ENCODE measurements around the gene LDB1. TPM values are rescaled to one million over a fixed set of nuclear protein-coding genes. Genes with fewer than 3 reads are reported as not detected.

LDB1 gene
- total RNA-seq, 2 donors from 2014 or later, result 30.8 to 31.4 TPM

DNA sequence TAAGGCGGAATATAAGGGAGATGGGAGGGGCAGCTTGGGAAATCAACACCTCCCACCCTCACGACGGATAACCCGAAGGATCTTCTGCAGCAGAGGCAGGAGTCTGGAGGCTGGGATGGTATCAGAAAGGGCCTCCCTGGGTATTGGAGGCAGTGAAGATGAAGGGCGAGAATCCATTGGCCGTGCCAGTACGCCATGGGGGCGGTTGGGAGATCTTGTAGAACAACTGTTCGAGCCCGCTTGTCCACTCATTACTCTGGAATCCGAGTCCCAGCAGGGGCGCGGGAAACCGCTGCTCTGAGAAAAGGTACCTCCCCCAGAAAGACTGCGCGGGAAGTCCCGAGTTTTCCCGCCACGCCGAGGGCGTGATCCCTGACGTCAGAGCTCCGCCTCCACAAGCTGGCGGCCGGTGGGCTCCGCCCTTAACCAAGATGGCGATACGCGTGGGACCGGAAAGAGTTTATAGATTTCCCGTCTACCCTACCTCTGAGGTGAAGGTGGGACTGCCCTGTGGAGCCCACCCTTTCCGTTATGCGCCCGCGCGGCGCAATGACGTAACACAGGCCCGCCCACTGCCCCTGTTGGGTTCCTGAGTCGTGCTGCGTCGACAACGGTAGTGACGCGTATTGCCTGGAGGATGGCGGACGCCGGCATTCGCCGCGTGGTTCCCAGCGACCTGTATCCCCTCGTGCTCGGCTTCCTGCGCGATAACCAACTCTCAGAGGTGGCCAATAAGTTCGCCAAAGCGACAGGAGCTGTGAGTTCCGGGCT is 31.8 kb upstream of the LDB1 start, which contains the start of gene NOLC1:
NOLC1 (plus strand) TSS at position 616 of the 771 bp plus-strand sequence; CDS start at position 638, 22 bp downstream.
- Histone ChIP-seq H3K9me3 (no peaks in the 10 kb centered on the region), H3K4me1 (peaks cover 10% of the 10 kb centered on the region), H3K27me3 (no peaks in the 10 kb centered on the region), H3K9ac (ENCODE audit: low read depth in 2 of 2, low read length in 2 of 2) (peak within 1 kb of the TSS; percentile 95 to 96), H3K27ac (peak within 1 kb of the TSS; percentile 87), H3K4me3 (peak within 1 kb of the TSS; percentile 85), H3K36me3 (no peaks in the 10 kb centered on the region)
- TF ChIP-seq, protein P1, sequence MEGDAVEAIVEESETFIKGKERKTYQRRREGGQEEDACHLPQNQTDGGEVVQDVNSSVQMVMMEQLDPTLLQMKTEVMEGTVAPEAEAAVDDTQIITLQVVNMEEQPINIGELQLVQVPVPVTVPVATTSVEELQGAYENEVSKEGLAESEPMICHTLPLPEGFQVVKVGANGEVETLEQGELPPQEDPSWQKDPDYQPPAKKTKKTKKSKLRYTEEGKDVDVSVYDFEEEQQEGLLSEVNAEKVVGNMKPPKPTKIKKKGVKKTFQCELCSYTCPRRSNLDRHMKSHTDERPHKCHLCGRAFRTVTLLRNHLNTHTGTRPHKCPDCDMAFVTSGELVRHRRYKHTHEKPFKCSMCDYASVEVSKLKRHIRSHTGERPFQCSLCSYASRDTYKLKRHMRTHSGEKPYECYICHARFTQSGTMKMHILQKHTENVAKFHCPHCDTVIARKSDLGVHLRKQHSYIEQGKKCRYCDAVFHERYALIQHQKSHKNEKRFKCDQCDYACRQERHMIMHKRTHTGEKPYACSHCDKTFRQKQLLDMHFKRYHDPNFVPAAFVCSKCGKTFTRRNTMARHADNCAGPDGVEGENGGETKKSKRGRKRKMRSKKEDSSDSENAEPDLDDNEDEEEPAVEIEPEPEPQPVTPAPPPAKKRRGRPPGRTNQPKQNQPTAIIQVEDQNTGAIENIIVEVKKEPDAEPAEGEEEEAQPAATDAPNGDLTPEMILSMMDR (IDR thresholded peaks at IDR 0.05), result no peak
- intact Hi-C loops (cut with DNase I), result no loop called here
- DNase-seq, result peak; percentile 100

DNA sequence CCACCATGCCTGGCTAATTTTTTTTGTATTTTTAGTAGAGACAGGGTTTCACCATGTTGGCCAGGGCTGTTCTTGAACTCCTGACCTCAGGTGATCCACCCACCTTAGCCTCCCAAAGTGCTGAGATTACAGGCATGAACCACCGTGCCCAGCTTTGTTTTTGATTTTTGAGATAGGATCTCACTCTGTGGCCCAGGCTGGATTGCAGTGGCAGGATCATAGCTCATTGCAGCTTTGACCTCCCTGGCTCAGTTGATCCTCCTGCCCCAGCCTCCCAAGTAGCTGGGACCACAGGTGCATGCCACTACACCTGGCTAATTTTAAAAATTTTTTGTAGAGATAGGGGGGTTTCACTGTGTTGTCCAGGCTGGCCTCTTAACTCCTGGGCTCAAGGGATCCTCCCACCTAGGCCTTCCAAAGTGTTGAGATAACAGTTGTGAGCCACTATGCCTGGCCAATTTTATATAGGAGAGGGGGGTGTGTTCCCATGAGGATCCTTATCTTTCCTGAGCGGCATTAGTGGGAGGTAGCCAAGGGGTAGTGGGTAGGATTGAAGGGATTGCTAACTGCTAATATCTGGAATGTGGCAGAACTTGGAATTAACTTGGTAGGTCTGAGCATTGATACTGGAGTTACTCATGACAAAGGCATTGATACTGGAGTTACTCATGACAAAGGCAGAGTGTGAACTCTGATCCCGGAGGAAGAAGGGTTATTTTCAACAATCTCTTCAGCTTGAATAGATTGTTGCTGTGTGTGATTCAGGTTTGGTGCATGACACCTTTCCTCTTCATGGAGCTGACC is 31.0 kb upstream of the LDB1 start:
- Histone ChIP-seq H3K9me3 (no peaks in the 10 kb centered on the region), H3K27me3 (no peaks in the 10 kb centered on the region), H3K4me1 (peaks cover 10% of the 10 kb centered on the region), H3K9ac (ENCODE audit: low read depth in 2 of 2, low read length in 2 of 2) (peak overlapping the region; percentile 22 to 37), H3K36me3 (no peaks in the 10 kb centered on the region), H3K4me3 (peak overlapping the region; percentile 85), H3K27ac (peak overlapping the region; percentile 87)
- no peak for DNase-seq
- TF ChIP-seq, protein P1 (IDR thresholded peaks at IDR 0.05), result no peak
- intact Hi-C loops (cut with DNase I), result no loop called here

DNA sequence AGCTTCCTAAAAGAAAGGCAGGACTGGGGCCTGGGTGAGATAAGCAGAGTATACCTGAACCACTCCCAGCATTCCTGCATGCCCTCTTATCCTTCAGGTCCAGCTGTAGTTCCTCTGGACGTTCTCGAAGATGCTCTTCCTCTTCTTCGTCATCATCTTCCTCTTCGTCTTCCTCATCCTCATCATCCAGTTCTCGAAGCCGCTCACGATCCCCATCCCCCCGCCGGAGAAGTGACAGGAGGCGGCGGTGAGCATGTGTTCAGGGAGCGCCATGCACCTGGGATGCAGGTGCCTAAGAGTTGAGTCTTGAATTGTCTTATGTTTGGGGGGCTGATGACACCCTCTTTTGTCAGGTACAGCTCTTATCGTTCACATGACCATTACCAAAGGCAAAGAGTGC is 28.1 kb upstream of the LDB1 start:
- DNase-seq, result no peak
- TF ChIP-seq, protein P1 (IDR thresholded peaks at IDR 0.05), result no peak
- Histone ChIP-seq H3K9me3 (no peaks in the 10 kb centered on the region), H3K36me3 (no peaks in the 10 kb centered on the region), H3K27me3 (no peaks in the 10 kb centered on the region), H3K4me1 (peaks cover 6% of the 10 kb centered on the region), H3K4me3 (no peak overlapping the region), H3K9ac (ENCODE audit: low read depth in 2 of 2, low read length in 2 of 2) (no peak overlapping the region), H3K27ac (no peak overlapping the region)
- intact Hi-C loops (cut with DNase I), result no loop called here

DNA sequence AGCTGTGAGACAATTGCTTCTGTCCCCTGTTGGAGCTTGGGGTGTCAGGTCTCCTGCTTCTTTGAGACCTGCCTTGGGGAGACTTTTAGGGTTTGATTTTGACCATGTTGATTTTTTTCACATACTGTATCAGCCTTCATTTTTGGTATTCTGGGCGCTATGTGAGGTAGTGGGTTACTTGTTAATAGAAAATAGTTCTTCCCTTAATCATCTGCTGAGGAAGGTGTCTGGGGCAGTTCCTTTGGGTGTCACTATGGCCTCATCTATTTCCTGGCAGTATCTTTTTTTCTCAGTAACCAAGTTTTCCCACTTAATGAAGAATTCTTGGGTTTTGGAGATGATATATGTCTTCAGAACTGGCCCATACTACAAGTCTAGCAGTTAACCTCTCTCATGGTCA is 27.4 kb upstream of the LDB1 start:
- Histone ChIP-seq H3K36me3 (no peaks in the 10 kb centered on the region), H3K27me3 (no peaks in the 10 kb centered on the region), H3K9me3 (no peaks in the 10 kb centered on the region), H3K27ac (no peak overlapping the region), H3K9ac (ENCODE audit: low read depth in 2 of 2, low read length in 2 of 2) (no peak overlapping the region), H3K4me3 (no peak overlapping the region), H3K4me1 (no peaks in the 10 kb centered on the region)
- DNase-seq, result no peak
- TF ChIP-seq, protein P1 (IDR thresholded peaks at IDR 0.05), result no peak
- intact Hi-C loops (cut with DNase I), result no loop called here

DNA sequence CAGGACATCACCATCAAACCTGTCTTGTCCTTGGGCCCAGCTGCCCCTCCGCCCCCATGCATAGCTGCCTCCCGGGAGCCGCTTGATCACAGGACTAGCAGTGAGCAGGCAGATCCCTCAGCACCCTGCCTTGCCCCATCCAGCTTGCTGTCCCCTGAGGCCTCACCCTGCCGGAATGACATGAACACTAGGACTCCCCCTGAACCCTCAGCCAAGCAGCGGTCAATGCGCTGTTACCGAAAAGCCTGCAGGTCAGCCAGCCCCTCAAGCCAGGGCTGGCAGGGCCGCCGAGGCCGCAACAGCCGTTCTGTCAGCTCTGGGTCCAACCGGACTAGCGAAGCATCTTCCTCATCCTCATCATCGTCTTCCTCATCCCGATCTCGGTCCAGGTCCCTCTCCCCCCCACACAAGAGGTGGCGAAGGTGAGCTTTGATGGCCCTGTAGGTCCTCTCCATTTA is 26.8 kb upstream of the LDB1 start:
- Histone ChIP-seq H3K9ac (ENCODE audit: low read depth in 2 of 2, low read length in 2 of 2) (no peak overlapping the region), H3K36me3 (no peaks in the 10 kb centered on the region)
- TF ChIP-seq, protein P1 (IDR thresholded peaks at IDR 0.05), result no peak

More for the DNA sequence above, 26.8 kb upstream of the LDB1 start:
- Histone ChIP-seq H3K27me3 (no peaks in the 10 kb centered on the region), H3K4me3 (no peak overlapping the region), H3K9me3 (no peaks in the 10 kb centered on the region), H3K4me1 (no peaks in the 10 kb centered on the region), H3K27ac (no peak overlapping the region)
- DNase-seq, result no peak
- intact Hi-C loops (cut with DNase I), result no loop called here

Measured in colonic mucosa (tissue), 4 donors.